GM21576 (cell line): ENCODE data around the gene FGGY.
"Not testable (repeated sequence)": the region's sequence is repeated elsewhere in the genome, so short reads cannot be mapped to it uniquely, and the experiment has no call there.

Source experiments
- ATAC-seq: cut with Tn5 transposase; IDR thresholded peaks from one replicate; pipeline ENCODE4 v1.9.1; 2021; ENCODE audit warnings: mild to moderate bottlenecking, moderate library complexity; ENCODE audit not compliant: unreplicated experiment

The FGGY gene, protein sequence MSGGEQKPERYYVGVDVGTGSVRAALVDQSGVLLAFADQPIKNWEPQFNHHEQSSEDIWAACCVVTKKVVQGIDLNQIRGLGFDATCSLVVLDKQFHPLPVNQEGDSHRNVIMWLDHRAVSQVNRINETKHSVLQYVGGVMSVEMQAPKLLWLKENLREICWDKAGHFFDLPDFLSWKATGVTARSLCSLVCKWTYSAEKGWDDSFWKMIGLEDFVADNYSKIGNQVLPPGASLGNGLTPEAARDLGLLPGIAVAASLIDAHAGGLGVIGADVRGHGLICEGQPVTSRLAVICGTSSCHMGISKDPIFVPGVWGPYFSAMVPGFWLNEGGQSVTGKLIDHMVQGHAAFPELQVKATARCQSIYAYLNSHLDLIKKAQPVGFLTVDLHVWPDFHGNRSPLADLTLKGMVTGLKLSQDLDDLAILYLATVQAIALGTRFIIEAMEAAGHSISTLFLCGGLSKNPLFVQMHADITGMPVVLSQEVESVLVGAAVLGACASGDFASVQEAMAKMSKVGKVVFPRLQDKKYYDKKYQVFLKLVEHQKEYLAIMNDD

DNA sequence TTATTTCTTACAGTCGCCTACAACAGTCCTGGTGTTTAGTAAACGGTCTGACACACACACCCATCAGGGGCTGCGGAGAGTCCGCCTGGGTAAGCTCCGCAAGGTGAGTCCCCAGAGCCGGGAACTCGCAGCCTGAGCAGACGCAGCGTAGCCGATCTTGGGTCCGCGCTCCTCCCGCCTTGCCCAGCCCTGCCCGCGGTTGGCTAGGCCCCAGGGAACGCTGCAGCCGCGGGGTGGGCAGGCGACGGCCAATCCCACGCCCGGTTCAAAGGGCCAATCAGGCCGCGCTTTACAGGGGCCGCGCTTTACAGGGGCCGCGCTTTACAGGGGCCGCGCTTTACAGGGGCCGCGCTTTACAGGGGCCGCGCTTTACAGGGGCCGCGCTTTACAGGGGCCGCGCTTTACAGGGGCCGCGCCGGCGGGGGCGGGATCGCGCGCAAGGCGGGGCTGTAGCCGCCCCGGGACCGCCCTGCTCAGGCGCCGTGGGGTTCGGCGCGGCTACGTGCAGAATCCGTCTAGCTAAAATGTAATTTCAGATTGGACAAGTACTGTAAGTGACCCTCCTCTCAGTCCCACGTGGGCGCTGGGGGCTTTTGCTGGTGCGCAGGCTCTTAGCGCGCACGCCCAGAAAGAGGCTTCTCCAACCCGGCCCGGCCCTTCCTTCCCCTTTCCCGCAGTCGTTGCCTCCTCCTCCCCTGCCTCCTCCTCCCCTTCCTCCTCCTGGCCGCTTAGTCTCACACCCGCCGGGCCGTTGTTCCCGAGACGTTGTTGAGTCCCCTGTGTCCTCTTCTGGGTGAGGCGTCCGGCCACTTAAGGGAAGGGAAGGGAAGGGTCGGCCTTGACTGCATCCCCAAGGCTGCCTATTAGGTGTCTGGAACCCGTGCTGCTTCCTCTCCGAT is at the start of gene FGGY:
Gene FGGY, plus strand, starts transcription at position 737 of the 899 bp plus-strand sequence. CDS start 24,456 bp downstream, outside the sequence.
- ATAC-seq = peak; percentile 93

DNA sequence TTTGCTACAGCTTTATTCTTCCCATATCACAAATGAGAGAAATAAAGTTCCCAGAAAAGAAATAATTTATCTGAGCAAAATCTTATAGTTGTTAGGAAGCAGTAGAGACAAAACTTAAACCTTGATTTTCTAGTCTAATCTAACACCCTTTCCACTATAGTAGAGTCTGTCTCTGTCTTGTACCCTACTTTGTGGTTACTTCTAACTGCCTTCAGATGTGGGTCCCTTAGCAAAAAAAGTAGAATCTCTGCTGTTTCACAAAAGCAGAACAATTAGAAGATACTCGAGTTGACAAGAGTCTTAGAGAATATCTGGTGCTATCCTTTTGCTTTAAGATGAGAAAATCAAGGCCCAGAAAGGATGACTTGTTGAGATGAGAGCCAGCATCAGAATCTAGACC is 48.1 kb upstream of the FGGY start:
- no peak for ATAC-seq

DNA sequence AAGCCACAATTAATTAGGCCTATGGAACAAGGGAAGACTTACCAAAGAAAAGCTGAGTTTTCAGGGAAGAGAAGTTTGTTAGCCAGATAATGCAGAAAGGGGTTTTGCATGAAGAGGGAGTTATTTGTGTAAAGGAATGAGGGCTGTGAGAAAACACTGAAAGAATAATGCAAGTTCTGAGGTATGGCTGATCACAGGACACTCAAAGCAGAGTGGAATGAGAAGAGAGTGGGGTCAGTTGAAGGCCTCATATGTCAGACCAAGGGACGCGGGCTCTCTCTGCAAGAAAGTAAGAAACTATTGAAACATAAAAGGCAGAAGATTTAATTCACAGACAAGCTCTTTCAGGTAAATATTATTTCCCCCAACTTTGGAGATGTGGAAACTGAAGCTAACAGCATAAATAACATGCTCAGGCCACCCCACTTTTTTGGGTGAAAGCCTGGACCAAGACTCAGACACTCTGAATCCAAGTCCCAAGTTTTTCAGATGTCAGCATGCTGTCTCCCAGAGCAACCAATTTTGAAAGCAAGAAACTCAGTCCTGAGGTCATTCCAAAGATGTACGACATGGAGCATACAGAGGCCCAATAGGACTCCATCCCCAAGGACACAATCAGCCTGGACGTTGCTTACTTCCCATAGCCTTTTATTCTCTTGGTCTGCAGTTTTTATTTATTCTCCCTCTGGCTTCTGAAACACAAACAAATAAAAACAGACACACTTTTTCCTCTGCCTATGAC is 47.3 kb upstream of the FGGY start:
- no peak for ATAC-seq

DNA sequence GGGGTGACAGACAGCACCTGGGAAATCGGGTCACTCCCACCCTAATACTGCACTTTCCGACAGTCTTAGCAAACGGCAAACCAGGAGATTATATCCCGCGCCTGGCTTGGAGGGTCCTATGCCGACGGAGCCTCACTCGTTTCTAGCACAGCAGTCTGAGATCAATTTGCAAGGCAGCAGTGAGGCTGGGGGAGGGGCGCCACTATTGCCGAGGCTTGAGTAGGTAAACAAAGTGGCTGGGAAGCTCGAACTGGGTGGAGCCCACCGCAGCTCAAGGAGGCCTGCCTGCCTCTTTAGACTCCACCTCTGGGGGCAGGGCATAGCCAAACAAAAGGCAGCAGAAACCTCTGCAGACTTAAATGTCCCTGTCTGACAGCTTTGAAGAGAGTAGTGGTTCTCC is 45.8 kb upstream of the FGGY start:
- ATAC-seq = not testable (repeated sequence)

DNA sequence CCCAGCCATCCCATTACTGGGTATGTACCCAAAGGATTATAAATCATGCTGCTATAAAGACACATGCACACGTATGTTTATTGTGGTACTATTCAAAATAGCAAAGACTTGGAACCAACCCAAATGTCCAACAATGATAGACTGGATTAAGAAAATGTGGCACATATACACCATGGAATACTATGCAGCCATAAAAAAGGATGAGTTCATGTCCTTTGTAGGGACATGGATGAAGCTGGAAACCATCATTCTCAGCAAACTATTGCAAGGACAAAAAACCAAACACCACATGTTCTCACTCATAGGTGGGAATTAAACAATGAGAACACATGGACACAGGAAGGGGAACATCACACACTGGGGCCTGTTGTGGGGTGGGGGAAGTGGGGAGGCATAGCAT is 40.5 kb upstream of the FGGY start:
- ATAC-seq = not testable (repeated sequence)

DNA sequence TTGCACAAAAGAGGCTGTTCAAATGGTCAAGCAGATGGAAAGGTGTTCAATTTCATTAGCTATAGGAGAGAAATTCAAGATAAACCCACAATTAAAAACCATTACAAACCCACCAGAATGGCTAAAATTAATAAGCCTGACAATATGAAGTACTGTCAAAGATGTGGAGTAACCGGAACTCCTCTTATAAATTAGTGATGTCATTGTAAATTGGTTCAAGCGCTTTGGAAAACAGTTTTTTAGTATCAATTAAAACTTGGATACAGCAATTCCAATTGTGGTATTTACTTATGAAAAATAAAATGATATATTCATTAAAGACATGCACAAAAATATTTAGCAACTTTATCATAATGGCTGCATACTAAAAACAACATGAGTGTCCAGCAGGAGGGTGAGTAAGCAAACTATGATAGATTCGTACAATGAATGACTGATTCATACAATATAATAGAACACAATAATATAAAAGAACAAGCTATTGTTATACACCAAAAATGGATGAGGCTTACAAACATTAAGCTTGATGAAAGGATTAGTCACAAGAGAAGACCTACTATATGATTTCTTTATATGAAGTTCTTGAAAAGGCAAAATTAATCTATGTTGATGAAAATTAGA is 38.4 kb upstream of the FGGY start:
- no peak for ATAC-seq

DNA sequence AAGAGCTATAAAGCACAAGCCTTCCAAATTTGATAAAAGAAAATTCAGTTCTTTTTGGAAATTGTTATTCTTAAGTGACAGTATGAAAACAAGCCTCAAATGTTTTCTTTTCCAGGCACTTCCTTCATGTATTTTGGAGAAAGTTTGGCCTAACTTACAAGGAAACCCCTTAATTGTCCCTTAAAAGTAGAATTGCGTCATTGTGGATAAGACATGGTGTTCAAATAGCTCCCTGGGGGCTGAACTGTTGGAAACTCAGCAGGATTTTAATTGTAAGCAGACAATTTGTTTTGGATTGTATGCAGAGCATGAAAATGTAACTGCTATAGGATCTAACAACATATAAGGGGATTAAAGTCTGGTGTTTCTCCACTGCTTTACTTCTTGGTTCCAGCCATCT is 35.4 kb upstream of the FGGY start:
- ATAC-seq = no peak

DNA sequence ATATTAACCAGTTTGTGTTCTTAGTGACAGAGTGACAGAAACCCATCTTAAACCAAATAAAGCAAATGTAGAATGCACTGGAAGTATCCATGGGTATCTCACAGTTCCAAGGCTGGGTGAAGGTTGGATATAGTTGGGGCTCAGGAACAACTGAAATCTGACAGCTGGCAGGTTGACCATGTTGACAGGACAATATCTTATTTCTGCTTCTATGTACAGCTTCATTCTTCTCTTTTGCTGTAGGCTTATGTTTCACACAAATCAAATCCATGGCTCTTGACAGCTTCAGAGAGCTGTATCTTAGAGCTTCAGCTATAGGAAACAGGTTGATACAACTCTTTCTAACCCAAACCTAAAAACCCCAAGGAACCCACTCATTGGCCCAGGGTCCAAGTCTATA is 34.3 kb upstream of the FGGY start:
- no peak for ATAC-seq

DNA sequence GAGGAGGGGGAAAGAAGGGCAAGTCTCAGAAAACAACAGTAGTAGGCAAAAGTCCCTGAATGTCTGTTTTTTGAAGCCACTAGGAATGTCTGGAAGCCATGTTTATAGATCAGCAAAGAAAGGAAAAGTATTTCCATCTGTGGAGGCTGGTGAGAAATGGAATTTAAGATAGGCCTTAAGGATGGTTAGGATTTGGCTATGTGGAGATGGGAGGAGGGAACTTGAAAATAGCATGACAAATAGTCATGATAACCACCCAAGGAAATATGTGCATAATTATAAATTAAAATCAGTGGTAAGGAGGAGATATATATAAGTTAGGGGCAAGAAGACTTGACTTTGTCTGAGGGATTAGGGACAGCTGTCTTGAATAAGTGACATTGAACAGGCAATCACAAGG is 33.8 kb upstream of the FGGY start:
- no peak for ATAC-seq

DNA sequence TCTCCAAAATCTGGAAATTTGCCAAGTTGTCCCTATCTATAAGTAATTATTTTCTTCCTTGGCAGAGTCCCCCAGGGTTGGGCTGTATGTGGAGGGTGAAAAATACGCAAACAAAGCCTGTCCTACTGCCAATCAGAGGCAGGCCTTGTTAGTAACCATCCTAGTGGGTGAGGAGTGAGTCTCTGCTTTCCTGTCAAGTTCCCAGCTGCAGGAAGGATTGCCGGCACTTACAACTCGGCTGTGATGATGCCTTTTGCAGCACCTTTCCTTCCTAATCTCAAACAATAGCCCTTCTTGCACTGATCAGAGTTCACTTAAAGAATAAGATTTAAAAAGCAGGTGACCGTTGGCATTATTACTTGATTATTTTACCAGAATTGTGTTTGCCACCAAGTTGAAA is 31.3 kb upstream of the FGGY start:
- no peak for ATAC-seq

DNA sequence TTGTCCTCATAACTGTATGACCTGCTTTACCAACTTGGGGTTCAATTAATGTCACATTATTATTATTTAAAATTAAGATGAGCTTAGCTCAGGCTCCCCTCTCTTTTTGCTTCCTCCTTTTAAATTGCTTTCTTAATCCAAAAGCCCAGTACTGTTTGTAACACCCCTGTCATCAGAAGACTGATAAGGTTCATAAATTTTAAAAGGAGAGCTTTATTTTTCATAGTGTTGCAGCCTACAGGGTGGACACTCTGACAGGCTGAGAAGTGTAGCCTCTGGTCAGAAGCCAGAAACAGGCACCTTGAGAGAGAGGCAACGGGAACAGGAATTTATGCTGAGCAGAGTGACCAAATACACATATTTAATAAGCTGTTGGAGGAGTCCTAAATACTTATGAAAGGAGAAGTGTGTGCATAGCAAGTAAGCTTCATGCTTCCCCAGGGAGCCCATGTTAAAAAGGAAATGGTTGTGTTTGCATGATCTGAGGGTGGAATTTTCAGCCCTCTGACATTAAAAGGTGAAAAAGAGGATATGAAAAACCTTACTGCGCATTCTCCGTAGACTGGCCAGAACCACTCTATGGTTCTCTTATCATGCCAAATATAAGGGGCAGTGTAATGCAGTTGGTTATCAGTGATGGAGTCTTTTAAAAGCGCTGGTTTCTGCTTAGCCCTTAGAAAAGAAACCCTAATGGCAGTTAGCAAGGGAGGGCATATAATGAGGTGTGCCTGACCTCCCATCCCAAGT is 30.5 kb upstream of the FGGY start:
- peak; percentile 87 for ATAC-seq

DNA sequence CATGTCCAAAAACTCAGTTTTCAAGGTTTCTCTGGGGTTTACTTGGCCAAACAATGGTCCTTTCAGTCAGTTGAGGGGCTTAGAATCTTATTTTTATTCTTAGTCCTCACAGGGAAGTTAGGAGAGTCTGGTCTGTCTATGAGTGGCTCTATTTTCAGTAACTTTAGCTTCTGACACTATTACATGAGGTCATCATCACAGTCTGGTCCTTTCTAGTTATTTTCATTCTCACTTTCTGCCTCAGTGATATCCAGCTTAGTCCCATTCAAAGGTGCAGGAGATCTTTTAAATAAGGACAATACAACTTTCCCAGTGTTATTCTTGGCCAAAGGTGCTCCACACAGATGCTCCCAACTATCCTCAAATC is 30.0 kb upstream of the FGGY start:
- peak; percentile 60 for ATAC-seq

DNA sequence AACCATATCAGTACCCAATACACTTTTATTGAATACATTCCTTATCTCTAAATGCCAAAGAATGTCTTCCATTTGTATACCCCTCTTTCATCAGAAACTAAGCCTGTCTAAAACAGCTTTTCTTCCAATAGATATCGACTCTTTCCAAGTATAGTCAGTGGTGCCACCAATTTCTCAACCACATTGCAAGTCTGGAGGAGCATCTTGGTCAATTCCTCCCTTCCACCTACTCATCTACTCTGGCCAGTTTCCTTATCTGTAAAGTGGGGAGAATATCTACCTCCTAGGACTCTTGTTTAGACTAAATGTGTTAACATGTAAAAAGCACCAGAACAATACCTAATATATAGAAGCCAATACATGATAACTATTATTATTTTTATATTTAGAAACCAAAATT is 28.5 kb upstream of the FGGY start:
- no peak for ATAC-seq

DNA sequence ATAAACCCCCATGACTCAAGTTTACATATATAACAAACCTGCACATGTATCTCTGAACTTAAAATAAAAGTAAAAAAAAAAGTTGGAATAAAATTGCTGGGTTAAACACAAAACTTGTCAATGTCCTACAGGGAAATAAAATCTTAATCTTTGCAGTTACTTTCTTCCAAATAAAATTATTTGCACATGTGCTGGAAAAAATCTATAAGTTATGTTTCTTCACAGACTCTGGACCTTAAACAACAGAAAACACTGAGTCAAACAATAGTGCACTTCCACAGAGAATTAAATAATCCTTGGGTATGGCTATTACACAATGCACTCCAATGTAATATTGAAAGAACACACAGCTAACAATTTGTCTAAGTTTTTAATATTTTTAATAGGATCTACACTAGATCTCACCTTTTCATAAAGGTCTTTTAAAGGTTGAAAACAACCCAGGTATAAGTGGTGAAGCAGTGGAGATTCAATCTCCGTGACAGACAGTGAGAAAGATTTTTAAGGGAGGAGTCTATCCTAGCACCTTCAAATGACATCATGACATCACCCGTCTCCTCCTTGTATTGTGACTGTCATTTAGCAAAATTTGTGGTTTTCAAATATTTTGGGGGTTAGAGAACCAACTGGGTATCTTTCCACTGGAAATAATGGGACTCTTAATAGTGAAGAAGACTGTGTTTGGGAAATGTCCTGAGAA is 25.2 kb upstream of the FGGY start:
- ATAC-seq = no peak

DNA sequence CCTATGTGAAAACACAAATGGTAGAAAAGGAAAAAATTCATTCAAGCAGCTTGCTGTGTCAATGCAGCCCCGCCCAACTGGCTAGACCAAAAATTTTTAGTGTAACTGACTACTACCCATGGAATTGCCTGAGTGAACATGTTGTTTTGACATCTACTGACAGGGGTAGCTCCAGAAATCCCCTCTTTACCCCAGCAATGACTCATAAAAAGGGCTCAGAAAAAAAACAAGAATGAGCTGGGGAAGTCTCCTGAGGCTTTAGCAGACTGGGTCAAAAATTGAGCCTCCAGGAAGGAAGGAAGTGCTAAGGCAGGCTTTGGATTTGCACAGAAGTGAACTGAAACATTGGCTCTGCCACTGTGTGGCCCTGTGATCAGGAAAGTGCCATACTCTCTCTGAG is 24.4 kb upstream of the FGGY start:
- peak; percentile 61 for ATAC-seq

DNA sequence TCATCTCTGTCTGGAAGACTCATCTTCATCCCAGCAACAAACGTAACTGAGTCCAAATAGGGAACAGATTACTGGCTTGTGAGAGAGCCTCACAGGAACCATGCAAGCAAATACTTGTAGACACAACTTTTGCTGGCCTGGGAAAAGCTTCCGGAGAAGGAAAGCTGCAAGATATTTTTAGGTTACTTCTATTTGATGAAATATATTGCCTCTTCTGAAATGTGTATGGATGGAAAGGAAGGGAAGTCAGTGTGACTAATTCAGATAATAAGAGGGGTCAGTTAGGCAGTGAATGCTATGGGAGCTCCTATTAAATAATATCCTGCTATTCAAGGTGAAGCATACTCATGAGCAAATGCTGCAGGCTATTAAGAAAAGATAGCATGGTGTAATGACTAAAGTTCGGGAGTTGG is 20.4 kb upstream of the FGGY start:
- ATAC-seq = no peak

DNA sequence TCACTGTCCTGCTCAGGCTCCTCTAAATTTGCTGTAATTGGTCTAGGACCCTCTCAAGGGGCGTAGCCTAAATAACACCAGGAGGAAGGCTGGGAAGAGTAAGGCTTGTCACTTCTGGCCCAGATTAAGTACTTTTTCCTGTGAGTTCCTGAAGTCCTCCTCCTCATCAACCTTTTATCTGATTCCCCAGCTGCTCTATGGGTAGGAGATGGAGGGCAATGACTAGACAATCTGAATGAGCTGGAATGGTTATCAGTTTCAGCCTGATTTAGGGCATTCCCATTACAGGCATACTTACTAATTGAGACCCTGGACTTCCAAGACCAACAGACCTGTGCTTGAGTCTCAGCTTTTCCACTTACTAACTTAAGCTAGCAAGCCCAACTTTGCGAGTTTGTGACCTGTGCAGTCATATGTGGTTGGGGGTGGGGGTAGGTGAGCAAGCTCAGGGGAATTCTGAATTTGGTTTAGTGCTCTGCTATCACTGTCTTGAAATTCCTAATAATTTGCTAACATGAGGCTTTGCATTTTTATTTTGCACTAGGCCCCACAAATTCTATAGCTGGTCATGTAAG is 18.0 kb upstream of the FGGY start:
- ATAC-seq = no peak

DNA sequence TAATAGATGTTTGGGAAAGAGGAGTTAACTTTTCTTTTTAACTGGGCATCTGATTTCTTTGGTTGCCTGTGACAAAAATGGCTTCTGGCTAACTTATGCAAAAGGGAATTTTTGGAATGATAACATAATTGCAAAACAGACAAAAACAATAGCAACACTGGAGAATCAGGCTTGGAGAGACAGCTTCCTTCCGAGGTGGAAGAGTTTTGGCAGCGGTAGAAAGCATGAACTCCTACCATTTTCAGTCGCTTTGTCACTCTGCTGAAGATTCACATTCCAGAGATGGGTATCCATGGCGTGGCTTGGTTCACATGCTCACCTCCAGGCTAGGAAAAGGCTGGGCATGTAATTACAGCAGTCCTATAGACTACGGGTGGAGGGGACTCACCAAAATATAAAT is 17.2 kb upstream of the FGGY start:
- no peak for ATAC-seq

DNA sequence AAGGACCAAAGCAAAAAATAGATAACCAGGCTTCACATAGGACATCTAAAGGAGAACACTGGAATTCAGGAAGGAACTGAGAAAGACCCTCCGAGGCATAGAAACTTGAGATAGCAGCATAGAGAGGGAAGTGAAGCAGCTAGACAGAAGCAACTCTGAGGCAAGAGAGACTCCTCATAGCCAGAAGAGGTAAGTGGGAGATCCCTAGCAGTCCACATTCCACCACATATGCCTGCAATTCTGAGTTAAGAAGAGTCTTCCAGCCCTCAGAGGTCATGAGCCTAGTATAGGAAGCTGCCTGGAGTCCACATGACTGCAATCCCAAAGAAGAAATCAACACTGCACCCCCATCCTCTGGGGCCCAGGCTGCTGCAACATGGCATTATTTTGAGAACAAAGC is 13.9 kb upstream of the FGGY start:
- ATAC-seq = no peak
